ENCODE measurements around the gene NFATC3. TPM values are rescaled to one million over a fixed set of nuclear protein-coding genes. Genes with fewer than 3 reads are reported as not detected.

NFATC3 gene
- total and polyA plus RNA-seq, 2 of the 8 experiments (the other 6 are each of a cell fraction or from before 2014, with no cell fraction given), result 17.6 to 34.5 TPM

- peak; percentile 61 for TF ChIP-seq PHF8 (conservative IDR thresholded peaks at IDR 0.05; ENCODE audit: low read depth, low read length)
- no peak for TF ChIP-seq BCL11A (IDR thresholded peaks at IDR 0.05; ENCODE audit: low read depth in 2 of 2, low read length in 2 of 2)
- TF ChIP-seq POLR2A (IDR thresholded peaks at IDR 0.05; ENCODE audit: control extremely low read depth in 1 of 2, low read depth in 2 of 2, low read length in 2 of 2), result peak; percentile 48 to 76
- no peak for TF ChIP-seq HDAC6 (IDR thresholded peaks at IDR 0.05; ENCODE audit: low read depth, low read length)
- TF ChIP-seq CBX5 (IDR thresholded peaks at IDR 0.05; ENCODE audit: low read depth, low read length), result no peak
- no peak for TF ChIP-seq KDM5A (IDR thresholded peaks at IDR 0.05; ENCODE audit: low read length)
- no peak for TF ChIP-seq EP300 (IDR thresholded peaks at IDR 0.05; ENCODE audit: borderline replicate concordance in 1 of 2, low read depth in 2 of 2, low read length in 2 of 2)
- TF ChIP-seq CREB1 (IDR thresholded peaks at IDR 0.05), result peak; percentile 40; the same call in 1 of the 2 replicates
- TF ChIP-seq SRF (IDR thresholded peaks at IDR 0.05; ENCODE audit: low read depth, low read length), result no peak
- TF ChIP-seq CTCF (IDR thresholded peaks at IDR 0.05; ENCODE audit: control extremely low read depth in 1 of 3, insufficient read depth in 1 of 3, low read depth in 1 of 3, low read length in 3 of 3), result no peak
- TF ChIP-seq ATF2 (IDR thresholded peaks at IDR 0.05; ENCODE audit: low read length), result no peak
- TF ChIP-seq RAD21 (IDR thresholded peaks at IDR 0.05 in 1 of 2, conservative IDR thresholded peaks at IDR 0.05 in 1 of 2; ENCODE audit: low read depth in 2 of 2, low read length in 2 of 2), result no peak
- TF ChIP-seq SUZ12 (IDR thresholded peaks at IDR 0.05; ENCODE audit: low read length), result no peak
- no peak for TF ChIP-seq ATF3 (IDR thresholded peaks at IDR 0.05; ENCODE audit: insufficient read depth, low read depth, low read length)
- no peak for TF ChIP-seq SIX5 (IDR thresholded peaks at IDR 0.05; ENCODE audit: low read depth, low read length)
- TF ChIP-seq FOSL1 (IDR thresholded peaks at IDR 0.05; ENCODE audit: insufficient read depth, low read depth, low read length), result no peak
- no peak; the same call in 1 of the 2 replicates for TF ChIP-seq SP4 (IDR thresholded peaks at IDR 0.05; ENCODE audit: low read length)
- peak; percentile 65 for TF ChIP-seq POLR2AphosphoS5 (IDR thresholded peaks at IDR 0.05; ENCODE audit: low read depth, low read length)
Measured at GRCh38 chr16:68084504-68085258, 489 bp upstream of the NFATC3 start (continued).

All from H1 (cell line).